ENCODE data around the gene JAZF1.

GRCh38 chr7:27793780-27794179 lies 386.8 kb downstream of the JAZF1 start:
- TF ChIP-seq CTCF (IDR thresholded peaks at IDR 0.05) (no peak), EP300 (IDR thresholded peaks at IDR 0.05) (no peak), POLR2A (IDR thresholded peaks at IDR 0.05) (no peak)
